ENCODE results near the gene COA7. TPM values are rescaled to one million over a fixed set of nuclear protein-coding genes. Genes with fewer than 3 reads are reported as not detected.
A peak's percentile ranks its signal among the peaks of the same experiment; 100 is the strongest.

COA7 gene
- total and polyA plus RNA-seq, 10 of the 15 experiments (the other 5 are each of a cell fraction or from before 2014, with no cell fraction given) = 7.5 to 20.2 (median 15.4) TPM

- no peaks in the 10 kb centered on the region for H3K27me3 ChIP-seq (replicated peaks in 1 of 2; ENCODE audit: control insufficient read depth in 2 of 2, insufficient read depth in 2 of 2, low read length in 1 of 2)
- ChIA-PET CTCF (interaction anchor here (0.6 to 1.3 kb wide), 3 partner anchors 10 to 189 kb away, joined by 3 to 4 read pairs (median 3); no protein-coding TSS in a partner anchor), RAD21 (ENCODE audit: unreplicated experiment) (interaction anchor here (0.8 to 0.9 kb wide), 2 partner anchors 329 to 404 kb away, joined by 3 read pairs; partner anchors contain the start of genes ORC1 and PRPF38A), POLR2A (interaction anchor here (0.8 to 1.1 kb wide), 2 partner anchors 40 to 67 kb away, joined by 3 to 4 read pairs; no protein-coding TSS in a partner anchor), SMC1A (ENCODE audit: uncharacterized antibody, unreplicated experiment) (interaction anchor here (2.5 kb wide), 1 partner anchor 11 kb away, joined by 11 read pairs; no protein-coding TSS in a partner anchor)
- H3K9me3 ChIP-seq (replicated peaks; ENCODE audit: control insufficient read depth, insufficient read depth, low read length) = no peaks in the 10 kb centered on the region
- H3K79me2 ChIP-seq (ENCODE audit: control insufficient read depth, insufficient read depth, low read length) = no peaks in the 10 kb centered on the region; the same call in 1 of the 2 replicates
- H3K27ac ChIP-seq (ENCODE audit: control insufficient read depth, insufficient read depth) = no peak overlapping the region
- H3K36me3 ChIP-seq (ENCODE audit: control insufficient read depth in 2 of 2, insufficient read depth in 2 of 2, low read length in 1 of 2) = no peaks in the 10 kb centered on the region
- in situ Hi-C loops (cut with MboI) = no loop called here
- no peak for FAIRE-seq
- intact Hi-C loops (cut with micrococcal nuclease; ENCODE audit: unreplicated experiment) = no loop called here
- no peak for DNase-seq (ENCODE audit: low read depth, low spot score)
- no peak overlapping the region for H2AFZ ChIP-seq (ENCODE audit: control insufficient read depth, low read depth, low read length)
- no peak overlapping the region for H3K9ac ChIP-seq (ENCODE audit: control insufficient read depth, insufficient read depth, low read length)
- H3K4me3 ChIP-seq = no peak overlapping the region
- H3K4me2 ChIP-seq (ENCODE audit: control insufficient read depth, insufficient read depth) = no peak overlapping the region
- BruUV-seq (replicated peaks) = no TSS peak
- 100% methylated on average over 3 of the region's 3 CpGs for WGBS (ENCODE audit: insufficient coverage, insufficient replicate concordance, low lambda C conversion rate, missing lambda C conversion rate)
- no peak for ATAC-seq
- H3K4me1 ChIP-seq (ENCODE audit: control insufficient read depth, insufficient read depth, low read length) = no peaks in the 10 kb centered on the region
- no peaks in the 10 kb centered on the region for H4K20me1 ChIP-seq (ENCODE audit: control insufficient read depth, insufficient read depth)
- no peak for TF ChIP-seq PKNOX1 (IDR thresholded peaks at IDR 0.05)
Observed at GRCh38 chr1:52733368-52733767, 35.2 kb upstream of the COA7 start.

- ChIA-PET SMC1A (ENCODE audit: uncharacterized antibody, unreplicated experiment) (interaction anchor here (0.5 to 2.1 kb wide), 7 partner anchors 9 to 324 kb away, joined by 3 to 6 read pairs (median 3); partner anchors contain the start of genes ORC1 and PRPF38A), CTCF (interaction anchor here (0.6 to 2.3 kb wide), 9 partner anchors 11 to 435 kb away, joined by 3 to 7 read pairs (median 4); no protein-coding TSS in a partner anchor), POLR2A (interaction anchor here (0.6 to 2.1 kb wide), 3 partner anchors 9 to 120 kb away, joined by 3 to 5 read pairs (median 4); no protein-coding TSS in a partner anchor), RAD21 (ENCODE audit: unreplicated experiment) (interaction anchor here (0.7 to 2.3 kb wide), 2 partner anchors 19 to 115 kb away, joined by 3 to 12 read pairs; partner anchors contain the start of gene ZYG11A)
- intact Hi-C loops (cut with micrococcal nuclease; ENCODE audit: unreplicated experiment) (no loop called here), in situ Hi-C loops (cut with MboI) (no loop called here)
- Histone ChIP-seq H2AFZ (ENCODE audit: control insufficient read depth, low read depth, low read length) (no peak overlapping the region), H3K27me3 (replicated peaks in 1 of 2; ENCODE audit: control insufficient read depth in 2 of 2, insufficient read depth in 2 of 2, low read length in 1 of 2) (no peaks in the 10 kb centered on the region), H3K4me1 (ENCODE audit: control insufficient read depth, insufficient read depth, low read length) (no peaks in the 10 kb centered on the region; the same call in 1 of the 2 replicates), H3K36me3 (ENCODE audit: control insufficient read depth in 2 of 2, insufficient read depth in 2 of 2, low read length in 1 of 2) (no peaks in the 10 kb centered on the region), H3K4me3 (no peak overlapping the region), H4K20me1 (ENCODE audit: control insufficient read depth, insufficient read depth) (no peaks in the 10 kb centered on the region), H3K9ac (ENCODE audit: control insufficient read depth, insufficient read depth, low read length) (no peak overlapping the region), H3K9me3 (replicated peaks; ENCODE audit: control insufficient read depth, insufficient read depth, low read length) (no peaks in the 10 kb centered on the region), H3K27ac (ENCODE audit: control insufficient read depth, insufficient read depth) (no peak overlapping the region), H3K4me2 (ENCODE audit: control insufficient read depth, insufficient read depth) (peak overlapping the region; percentile 82), H3K79me2 (ENCODE audit: control insufficient read depth, insufficient read depth, low read length) (peaks cover 12% of the 10 kb centered on the region)
- ATAC-seq (no peak), FAIRE-seq (no peak), DNase-seq (ENCODE audit: low read depth, low spot score) (no peak)
- over 99% methylated on average over 6 of the region's 6 CpGs for WGBS (ENCODE audit: insufficient coverage, insufficient replicate concordance, low lambda C conversion rate, missing lambda C conversion rate)
- no TSS peak for BruUV-seq (replicated peaks)
- no peak for TF ChIP-seq NR2C1 (IDR thresholded peaks at IDR 0.05)
- no peak for TF ChIP-seq BCL11A (IDR thresholded peaks at IDR 0.05; ENCODE audit: low read depth, low read length)
Observed at GRCh38 chr1:52727956-52728656, 30.0 kb upstream of the COA7 start.
